ENCODE measurements around the gene SGCA. TPM values are rescaled to one million over a fixed set of nuclear protein-coding genes. Genes with fewer than 3 reads are reported as not detected.

The SGCA gene
- total and polyA plus RNA-seq, 10 of the 15 experiments (the other 5 are each of a cell fraction or from before 2014, with no cell fraction given): 0.13 to 2.2 (median 0.50) TPM; not detected in 2

- TF ChIP-seq, protein P1, sequence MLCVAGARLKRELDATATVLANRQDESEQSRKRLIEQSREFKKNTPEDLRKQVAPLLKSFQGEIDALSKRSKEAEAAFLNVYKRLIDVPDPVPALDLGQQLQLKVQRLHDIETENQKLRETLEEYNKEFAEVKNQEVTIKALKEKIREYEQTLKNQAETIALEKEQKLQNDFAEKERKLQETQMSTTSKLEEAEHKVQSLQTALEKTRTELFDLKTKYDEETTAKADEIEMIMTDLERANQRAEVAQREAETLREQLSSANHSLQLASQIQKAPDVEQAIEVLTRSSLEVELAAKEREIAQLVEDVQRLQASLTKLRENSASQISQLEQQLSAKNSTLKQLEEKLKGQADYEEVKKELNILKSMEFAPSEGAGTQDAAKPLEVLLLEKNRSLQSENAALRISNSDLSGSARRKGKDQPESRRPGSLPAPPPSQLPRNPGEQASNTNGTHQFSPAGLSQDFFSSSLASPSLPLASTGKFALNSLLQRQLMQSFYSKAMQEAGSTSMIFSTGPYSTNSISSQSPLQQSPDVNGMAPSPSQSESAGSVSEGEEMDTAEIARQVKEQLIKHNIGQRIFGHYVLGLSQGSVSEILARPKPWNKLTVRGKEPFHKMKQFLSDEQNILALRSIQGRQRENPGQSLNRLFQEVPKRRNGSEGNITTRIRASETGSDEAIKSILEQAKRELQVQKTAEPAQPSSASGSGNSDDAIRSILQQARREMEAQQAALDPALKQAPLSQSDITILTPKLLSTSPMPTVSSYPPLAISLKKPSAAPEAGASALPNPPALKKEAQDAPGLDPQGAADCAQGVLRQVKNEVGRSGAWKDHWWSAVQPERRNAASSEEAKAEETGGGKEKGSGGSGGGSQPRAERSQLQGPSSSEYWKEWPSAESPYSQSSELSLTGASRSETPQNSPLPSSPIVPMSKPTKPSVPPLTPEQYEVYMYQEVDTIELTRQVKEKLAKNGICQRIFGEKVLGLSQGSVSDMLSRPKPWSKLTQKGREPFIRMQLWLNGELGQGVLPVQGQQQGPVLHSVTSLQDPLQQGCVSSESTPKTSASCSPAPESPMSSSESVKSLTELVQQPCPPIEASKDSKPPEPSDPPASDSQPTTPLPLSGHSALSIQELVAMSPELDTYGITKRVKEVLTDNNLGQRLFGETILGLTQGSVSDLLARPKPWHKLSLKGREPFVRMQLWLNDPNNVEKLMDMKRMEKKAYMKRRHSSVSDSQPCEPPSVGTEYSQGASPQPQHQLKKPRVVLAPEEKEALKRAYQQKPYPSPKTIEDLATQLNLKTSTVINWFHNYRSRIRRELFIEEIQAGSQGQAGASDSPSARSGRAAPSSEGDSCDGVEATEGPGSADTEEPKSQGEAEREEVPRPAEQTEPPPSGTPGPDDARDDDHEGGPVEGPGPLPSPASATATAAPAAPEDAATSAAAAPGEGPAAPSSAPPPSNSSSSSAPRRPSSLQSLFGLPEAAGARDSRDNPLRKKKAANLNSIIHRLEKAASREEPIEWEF (IDR thresholded peaks at IDR 0.05; ENCODE audit: insufficient replicate concordance, low read depth, low read length): no peak
- TF ChIP-seq IKZF2 (IDR thresholded peaks at IDR 0.05) (no peak), POU2F2 (IDR thresholded peaks at IDR 0.05; ENCODE audit: borderline replicate concordance, low read depth, low read length) (no peak), DPF2 (IDR thresholded peaks at IDR 0.05) (peak; percentile 61), SMAD1 (IDR thresholded peaks at IDR 0.05; ENCODE audit: low read depth, partially characterized antibody) (no peak), NFXL1 (IDR thresholded peaks at IDR 0.05; ENCODE audit: borderline replicate concordance) (no peak), FOS (IDR thresholded peaks at IDR 0.05; ENCODE audit: borderline replicate concordance, extremely low read depth, insufficient read length) (no peak), HDAC6 (IDR thresholded peaks at IDR 0.05; ENCODE audit: unreplicated experiment) (no peak), HCFC1 (IDR thresholded peaks at IDR 0.05; ENCODE audit: low read length) (no peak), PBX3 (IDR thresholded peaks at IDR 0.05; ENCODE audit: insufficient replicate concordance, low read depth, low read length) (no peak), BHLHE40 (IDR thresholded peaks at IDR 0.05; ENCODE audit: borderline replicate concordance in 1 of 2, low read depth in 2 of 2, low read length in 1 of 2) (peak; percentile 7 to 58; a peak in 1 of 4 replicates), PAX8 (IDR thresholded peaks at IDR 0.05) (no peak), SREBF2 (IDR thresholded peaks at IDR 0.05; ENCODE audit: low read length) (no peak)
- TF ChIP-seq, protein P2, sequence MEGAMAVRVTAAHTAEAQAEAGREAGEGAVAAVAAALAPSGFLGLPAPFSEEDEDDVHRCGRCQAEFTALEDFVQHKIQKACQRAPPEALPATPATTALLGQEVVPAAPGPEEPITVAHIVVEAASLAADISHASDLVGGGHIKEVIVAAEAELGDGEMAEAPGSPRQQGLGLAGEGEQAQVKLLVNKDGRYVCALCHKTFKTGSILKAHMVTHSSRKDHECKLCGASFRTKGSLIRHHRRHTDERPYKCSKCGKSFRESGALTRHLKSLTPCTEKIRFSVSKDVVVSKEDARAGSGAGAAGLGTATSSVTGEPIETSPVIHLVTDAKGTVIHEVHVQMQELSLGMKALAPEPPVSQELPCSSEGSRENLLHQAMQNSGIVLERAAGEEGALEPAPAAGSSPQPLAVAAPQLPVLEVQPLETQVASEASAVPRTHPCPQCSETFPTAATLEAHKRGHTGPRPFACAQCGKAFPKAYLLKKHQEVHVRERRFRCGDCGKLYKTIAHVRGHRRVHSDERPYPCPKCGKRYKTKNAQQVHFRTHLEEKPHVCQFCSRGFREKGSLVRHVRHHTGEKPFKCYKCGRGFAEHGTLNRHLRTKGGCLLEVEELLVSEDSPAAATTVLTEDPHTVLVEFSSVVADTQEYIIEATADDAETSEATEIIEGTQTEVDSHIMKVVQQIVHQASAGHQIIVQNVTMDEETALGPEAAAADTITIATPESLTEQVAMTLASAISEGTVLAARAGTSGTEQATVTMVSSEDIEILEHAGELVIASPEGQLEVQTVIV (IDR thresholded peaks at IDR 0.05; ENCODE audit: borderline replicate concordance, partially characterized antibody): no peak
- TF ChIP-seq, protein P3, sequence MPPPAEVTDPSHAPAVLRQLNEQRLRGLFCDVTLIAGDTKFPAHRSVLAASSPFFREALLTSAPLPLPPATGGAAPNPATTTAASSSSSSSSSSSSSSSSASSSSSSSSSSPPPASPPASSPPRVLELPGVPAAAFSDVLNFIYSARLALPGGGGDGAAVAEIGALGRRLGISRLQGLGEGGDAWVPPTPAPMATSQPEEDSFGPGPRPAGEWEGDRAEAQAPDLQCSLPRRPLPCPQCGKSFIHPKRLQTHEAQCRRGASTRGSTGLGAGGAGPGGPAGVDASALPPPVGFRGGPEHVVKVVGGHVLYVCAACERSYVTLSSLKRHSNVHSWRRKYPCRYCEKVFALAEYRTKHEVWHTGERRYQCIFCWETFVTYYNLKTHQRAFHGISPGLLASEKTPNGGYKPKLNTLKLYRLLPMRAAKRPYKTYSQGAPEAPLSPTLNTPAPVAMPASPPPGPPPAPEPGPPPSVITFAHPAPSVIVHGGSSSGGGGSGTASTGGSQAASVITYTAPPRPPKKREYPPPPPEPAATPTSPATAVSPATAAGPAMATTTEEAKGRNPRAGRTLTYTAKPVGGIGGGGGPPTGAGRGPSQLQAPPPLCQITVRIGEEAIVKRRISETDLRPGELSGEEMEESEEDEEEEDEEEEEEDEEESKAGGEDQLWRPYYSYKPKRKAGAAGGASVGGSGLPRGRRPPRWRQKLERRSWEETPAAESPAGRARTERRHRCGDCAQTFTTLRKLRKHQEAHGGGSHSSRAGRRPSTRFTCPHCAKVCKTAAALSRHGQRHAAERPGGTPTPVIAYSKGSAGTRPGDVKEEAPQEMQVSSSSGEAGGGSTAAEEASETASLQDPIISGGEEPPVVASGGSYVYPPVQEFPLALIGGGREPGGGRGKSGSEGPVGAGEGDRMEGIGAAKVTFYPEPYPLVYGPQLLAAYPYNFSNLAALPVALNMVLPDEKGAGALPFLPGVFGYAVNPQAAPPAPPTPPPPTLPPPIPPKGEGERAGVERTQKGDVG (CRISPR knock-in tag; IDR thresholded peaks at IDR 0.05): no peak
These were observed 16.1 kb upstream of the SGCA start (continued) for GRCh38 chr17:50149417-50150353.

Measured in GM12878 (cell line).